ENCODE results near the gene GBF1. TPM values are rescaled to one million over a fixed set of nuclear protein-coding genes. Genes with fewer than 3 reads are reported as not detected.

Gene GBF1
- total and polyA plus RNA-seq, 4 donors = 29.0 to 60.4 (median 47.3) TPM

GRCh38 chr10:102375250-102375649 lies 129.9 kb downstream of the GBF1 start:
- Histone ChIP-seq H3K4me3 (ENCODE audit: low read depth, low read length) (no peak overlapping the region), H3K27me3 (ENCODE audit: control insufficient read depth, insufficient read depth, low read length) (no peaks in the 10 kb centered on the region), H3K4me1 (ENCODE audit: control insufficient read depth, insufficient read depth, low read length) (no peaks in the 10 kb centered on the region), H3K27ac (ENCODE audit: low read depth, low read length) (no peak overlapping the region), H3K9me3 (ENCODE audit: control insufficient read depth, insufficient read depth, low read length) (peaks cover 6% of the 10 kb centered on the region), H3K36me3 (ENCODE audit: control insufficient read depth, insufficient read depth, low read length) (peaks cover 79% of the 10 kb centered on the region)
- DNase-seq (ENCODE audit: low read depth in 4 of 6, low spot score in 6 of 6) = no peak
- 92% methylated on average over 7 of the region's 7 CpGs for WGBS (ENCODE audit: insufficient coverage)

- no peak overlapping the region for H3K4me3 ChIP-seq (ENCODE audit: low read depth, low read length)
- H3K36me3 ChIP-seq (ENCODE audit: control insufficient read depth, insufficient read depth, low read length) = peaks cover 79% of the 10 kb centered on the region
- no peaks in the 10 kb centered on the region for H3K4me1 ChIP-seq (ENCODE audit: control insufficient read depth, insufficient read depth, low read length)
- no peak overlapping the region for H3K27ac ChIP-seq (ENCODE audit: low read depth, low read length)
- no peaks in the 10 kb centered on the region for H3K27me3 ChIP-seq (ENCODE audit: control insufficient read depth, insufficient read depth, low read length)
- peaks cover 2% of the 10 kb centered on the region for H3K9me3 ChIP-seq (ENCODE audit: control insufficient read depth, insufficient read depth, low read length)
- 71% methylated on average over 2 of the region's 2 CpGs for WGBS (ENCODE audit: insufficient coverage)
- DNase-seq (ENCODE audit: low read depth in 4 of 6, low spot score in 6 of 6) = no peak
Observed at GRCh38 chr10:102375867-102376266, 130.5 kb downstream of the GBF1 start.

GRCh38 chr10:102376901-102377300 lies 131.6 kb downstream of the GBF1 start:
- Histone ChIP-seq H3K4me1 (ENCODE audit: control insufficient read depth, insufficient read depth, low read length) (no peaks in the 10 kb centered on the region), H3K9me3 (ENCODE audit: control insufficient read depth, insufficient read depth, low read length) (no peaks in the 10 kb centered on the region), H3K27ac (ENCODE audit: low read depth, low read length) (no peak overlapping the region), H3K36me3 (ENCODE audit: control insufficient read depth, insufficient read depth, low read length) (peaks cover 81% of the 10 kb centered on the region), H3K27me3 (ENCODE audit: control insufficient read depth, insufficient read depth, low read length) (no peaks in the 10 kb centered on the region), H3K4me3 (ENCODE audit: low read depth, low read length) (no peak overlapping the region)
- WGBS (ENCODE audit: insufficient coverage) = 93% methylated on average over 6 of the region's 12 CpGs
- no peak for DNase-seq (ENCODE audit: low read depth in 4 of 6, low spot score in 6 of 6)

GRCh38 chr10:102379383-102379782 lies 134.1 kb downstream of the GBF1 start:
- WGBS (ENCODE audit: insufficient coverage) = 96% methylated on average over 6 of the region's 6 CpGs
- no peak for DNase-seq (ENCODE audit: low read depth in 4 of 6, low spot score in 6 of 6)
- Histone ChIP-seq H3K36me3 (ENCODE audit: control insufficient read depth, insufficient read depth, low read length) (peaks cover 77% of the 10 kb centered on the region), H3K4me1 (ENCODE audit: control insufficient read depth, insufficient read depth, low read length) (no peaks in the 10 kb centered on the region), H3K4me3 (ENCODE audit: low read depth, low read length) (no peak overlapping the region), H3K27me3 (ENCODE audit: control insufficient read depth, insufficient read depth, low read length) (no peaks in the 10 kb centered on the region), H3K27ac (ENCODE audit: low read depth, low read length) (no peak overlapping the region), H3K9me3 (ENCODE audit: control insufficient read depth, insufficient read depth, low read length) (no peaks in the 10 kb centered on the region)

GRCh38 chr10:102381983-102382382 lies 136.7 kb downstream of the GBF1 start:
- no peak overlapping the region for H3K4me3 ChIP-seq (ENCODE audit: low read depth, low read length)
- H3K27me3 ChIP-seq (ENCODE audit: control insufficient read depth, insufficient read depth, low read length) = no peaks in the 10 kb centered on the region
- DNase-seq (ENCODE audit: low read depth in 4 of 6, low spot score in 6 of 6) = no peak
- no peak overlapping the region for H3K27ac ChIP-seq (ENCODE audit: low read depth, low read length)
- peaks cover 8% of the 10 kb centered on the region for H3K4me1 ChIP-seq (ENCODE audit: control insufficient read depth, insufficient read depth, low read length)
- H3K9me3 ChIP-seq (ENCODE audit: control insufficient read depth, insufficient read depth, low read length) = no peaks in the 10 kb centered on the region
- 95% methylated on average over 7 of the region's 9 CpGs for WGBS (ENCODE audit: insufficient coverage)
- H3K36me3 ChIP-seq (ENCODE audit: control insufficient read depth, insufficient read depth, low read length) = peaks cover 53% of the 10 kb centered on the region

GRCh38 chr10:102382871-102383270 lies 137.5 kb downstream of the GBF1 start:
- H3K9me3 ChIP-seq (ENCODE audit: control insufficient read depth, insufficient read depth, low read length) = no peaks in the 10 kb centered on the region
- 88% methylated on average over 4 of the region's 8 CpGs for WGBS (ENCODE audit: insufficient coverage)
- peaks cover 50% of the 10 kb centered on the region for H3K36me3 ChIP-seq (ENCODE audit: control insufficient read depth, insufficient read depth, low read length)
- no peak overlapping the region for H3K4me3 ChIP-seq (ENCODE audit: low read depth, low read length)
- no peak overlapping the region for H3K27ac ChIP-seq (ENCODE audit: low read depth, low read length)
- DNase-seq (ENCODE audit: low read depth in 4 of 6, low spot score in 6 of 6) = no peak
- peaks cover 8% of the 10 kb centered on the region for H3K4me1 ChIP-seq (ENCODE audit: control insufficient read depth, insufficient read depth, low read length)
- no peaks in the 10 kb centered on the region for H3K27me3 ChIP-seq (ENCODE audit: control insufficient read depth, insufficient read depth, low read length)

- Histone ChIP-seq H3K27ac (ENCODE audit: low read depth, low read length) (no peak overlapping the region), H3K36me3 (ENCODE audit: control insufficient read depth, insufficient read depth, low read length) (peaks cover 40% of the 10 kb centered on the region), H3K27me3 (ENCODE audit: control insufficient read depth, insufficient read depth, low read length) (no peaks in the 10 kb centered on the region), H3K4me3 (ENCODE audit: low read depth, low read length) (no peak overlapping the region), H3K9me3 (ENCODE audit: control insufficient read depth, insufficient read depth, low read length) (no peaks in the 10 kb centered on the region), H3K4me1 (ENCODE audit: control insufficient read depth, insufficient read depth, low read length) (peaks cover 8% of the 10 kb centered on the region)
- WGBS (ENCODE audit: insufficient coverage) = 62% methylated on average over 4 of the region's 6 CpGs
- DNase-seq (ENCODE audit: low read depth in 4 of 6, low spot score in 6 of 6) = no peak
Observed at GRCh38 chr10:102384053-102384452, 138.7 kb downstream of the GBF1 start.

- 64% methylated on average over 2 of the region's 4 CpGs for WGBS (ENCODE audit: insufficient coverage)
- peaks cover 8% of the 10 kb centered on the region for H3K4me1 ChIP-seq (ENCODE audit: control insufficient read depth, insufficient read depth, low read length)
- H3K27me3 ChIP-seq (ENCODE audit: control insufficient read depth, insufficient read depth, low read length) = no peaks in the 10 kb centered on the region
- H3K9me3 ChIP-seq (ENCODE audit: control insufficient read depth, insufficient read depth, low read length) = no peaks in the 10 kb centered on the region
- DNase-seq (ENCODE audit: low read depth in 4 of 6, low spot score in 6 of 6) = no peak
- H3K4me3 ChIP-seq (ENCODE audit: low read depth, low read length) = no peak overlapping the region
- peaks cover 32% of the 10 kb centered on the region for H3K36me3 ChIP-seq (ENCODE audit: control insufficient read depth, insufficient read depth, low read length)
- no peak overlapping the region for H3K27ac ChIP-seq (ENCODE audit: low read depth, low read length)
Observed at GRCh38 chr10:102384606-102385429, 139.5 kb downstream of the GBF1 start.

GRCh38 chr10:102389894-102390293 lies 144.6 kb downstream of the GBF1 start:
- Histone ChIP-seq H3K4me3 (ENCODE audit: low read depth, low read length) (no peak overlapping the region), H3K9me3 (ENCODE audit: control insufficient read depth, insufficient read depth, low read length) (no peaks in the 10 kb centered on the region), H3K4me1 (ENCODE audit: control insufficient read depth, insufficient read depth, low read length) (peaks cover 21% of the 10 kb centered on the region), H3K27me3 (ENCODE audit: control insufficient read depth, insufficient read depth, low read length) (peaks cover 2% of the 10 kb centered on the region), H3K36me3 (ENCODE audit: control insufficient read depth, insufficient read depth, low read length) (no peaks in the 10 kb centered on the region), H3K27ac (ENCODE audit: low read depth, low read length) (no peak overlapping the region)
- no peak for DNase-seq (ENCODE audit: low read depth in 4 of 6, low spot score in 6 of 6)
- WGBS (ENCODE audit: insufficient coverage) = 100% methylated on average over 1 of the region's 3 CpGs

GRCh38 chr10:102392306-102392705 lies 147.0 kb downstream of the GBF1 start:
- Histone ChIP-seq H3K27me3 (ENCODE audit: control insufficient read depth, insufficient read depth, low read length) (peaks cover 5% of the 10 kb centered on the region), H3K36me3 (ENCODE audit: control insufficient read depth, insufficient read depth, low read length) (peaks cover 4% of the 10 kb centered on the region), H3K27ac (ENCODE audit: low read depth, low read length) (no peak overlapping the region), H3K9me3 (ENCODE audit: control insufficient read depth, insufficient read depth, low read length) (no peaks in the 10 kb centered on the region), H3K4me1 (ENCODE audit: control insufficient read depth, insufficient read depth, low read length) (peaks cover 35% of the 10 kb centered on the region), H3K4me3 (ENCODE audit: low read depth, low read length) (no peak overlapping the region)
- WGBS (ENCODE audit: insufficient coverage) = 86% methylated on average over 3 of the region's 5 CpGs
- DNase-seq (ENCODE audit: low read depth in 4 of 6, low spot score in 6 of 6) = no peak

Data from spinal cord (tissue), 10 donors.